Airway epithelial cell (primary cell): ENCODE measurements around the gene KRTAP9-1. TPM values are rescaled to one million over a fixed set of nuclear protein-coding genes. Genes with fewer than 3 reads are reported as not detected.

Source experiments
- total RNA-seq: library from RNA; depleted of rRNA; stranded (reverse); fragments of >200 nt; gene quantifications from 2 replicates; pipeline ENCODE4 v1.2.3, GENCODE V29; 2015

KRTAP9-1 gene
- not detected in 2 replicates for total RNA-seq

DNA sequence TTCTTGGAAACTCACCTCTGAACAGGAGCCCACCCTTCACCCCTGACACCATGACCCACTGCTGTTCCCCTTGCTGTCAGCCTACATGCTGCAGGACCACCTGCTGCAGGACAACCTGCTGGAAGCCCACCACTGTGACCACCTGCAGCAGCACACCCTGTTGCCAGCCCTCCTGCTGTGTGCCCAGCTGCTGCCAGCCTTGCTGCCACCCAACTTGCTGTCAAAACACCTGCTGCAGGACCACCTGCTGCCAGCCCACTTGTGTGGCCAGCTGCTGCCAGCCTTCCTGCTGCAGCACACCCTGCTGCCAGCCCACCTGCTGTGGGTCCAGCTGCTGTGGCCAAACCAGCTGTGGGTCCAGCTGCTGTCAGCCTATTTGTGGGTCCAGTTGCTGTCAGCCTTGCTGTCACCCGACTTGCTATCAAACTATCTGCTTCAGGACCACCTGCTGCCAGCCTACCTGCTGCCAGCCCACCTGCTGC, at the start of gene KRTAP9-1:
Gene KRTAP9-1 (plus strand): TSS at position 51 of the 482 bp plus-strand sequence. CDS start 0 bp downstream, at position 51.

DNA sequence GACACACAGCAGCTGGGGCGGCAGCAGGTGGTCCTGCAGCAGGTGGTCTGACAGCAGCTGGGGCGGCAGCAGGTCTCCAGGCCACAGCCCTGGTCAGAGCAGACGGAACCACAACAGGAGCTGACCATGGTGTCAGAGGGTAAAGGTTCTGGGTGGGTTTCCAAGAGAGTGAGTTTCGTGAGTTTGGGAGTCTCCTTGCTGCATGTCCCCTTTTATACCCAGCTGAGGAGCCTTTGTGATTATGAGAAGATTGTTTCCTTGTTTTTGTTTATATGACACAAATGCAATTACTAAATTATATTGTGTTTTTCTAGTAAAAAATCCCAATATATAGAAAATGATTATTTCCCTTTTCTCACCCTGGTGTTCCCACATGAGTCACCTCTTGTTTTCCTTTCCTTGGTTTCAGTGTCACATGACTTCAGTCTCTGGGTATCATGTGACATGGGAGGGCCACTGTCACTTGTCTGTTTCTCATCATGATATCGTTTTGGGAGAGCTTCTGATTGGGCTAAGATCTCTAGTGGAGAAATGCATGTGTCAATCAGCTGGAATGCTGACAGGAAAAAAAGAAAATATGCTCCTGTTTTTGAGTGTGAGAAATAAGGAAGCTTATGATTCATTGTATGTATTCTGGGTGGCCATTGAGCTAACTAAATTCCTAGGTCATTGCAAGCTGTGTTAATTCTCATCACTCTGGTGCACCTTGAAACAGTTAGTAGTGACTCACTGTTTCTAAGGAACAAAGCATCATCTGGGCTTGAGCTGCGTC, 49.1 kb upstream of the KRTAP9-1 start, which contains the start of gene KRTAP4-6:
Gene KRTAP4-6 (minus strand): TSS at position 185 of the 772 bp plus-strand sequence. CDS start 57 bp downstream, at position 128.

GRCh38 chr17:41149652-41149985, 40.1 kb upstream of the KRTAP9-1 start, which contains the start of gene KRTAP4-5:
Gene KRTAP4-5, minus strand, starts transcription at chr17:41149825. Its CDS starts 58 bp downstream, at chr17:41149767.

GRCh38 chr17:41160648-41161047, 29.0 kb upstream of the KRTAP9-1 start, which contains the start of gene KRTAP4-4:
Gene KRTAP4-4, minus strand, starts transcription at chr17:41160748. Its CDS starts 57 bp downstream, at chr17:41160691.

GRCh38 chr17:41168121-41168520, 21.6 kb upstream of the KRTAP9-1 start, which contains the start of gene KRTAP4-3:
Gene KRTAP4-3, minus strand, starts transcription at chr17:41168221. Its CDS starts 49 bp downstream, at chr17:41168172.

GRCh38 chr17:41177727-41178271, 11.9 kb upstream of the KRTAP9-1 start, which contains the start of gene KRTAP4-2:
Gene KRTAP4-2, minus strand, starts transcription at chr17:41178221. Its CDS starts 57 bp downstream, at chr17:41178164.

GRCh38 chr17:41184480-41184961, 5.2 kb upstream of the KRTAP9-1 start, which contains the start of gene KRTAP4-1:
Gene KRTAP4-1, minus strand, starts transcription at chr17:41184911. Its CDS starts 57 bp downstream, at chr17:41184854.

DNA sequence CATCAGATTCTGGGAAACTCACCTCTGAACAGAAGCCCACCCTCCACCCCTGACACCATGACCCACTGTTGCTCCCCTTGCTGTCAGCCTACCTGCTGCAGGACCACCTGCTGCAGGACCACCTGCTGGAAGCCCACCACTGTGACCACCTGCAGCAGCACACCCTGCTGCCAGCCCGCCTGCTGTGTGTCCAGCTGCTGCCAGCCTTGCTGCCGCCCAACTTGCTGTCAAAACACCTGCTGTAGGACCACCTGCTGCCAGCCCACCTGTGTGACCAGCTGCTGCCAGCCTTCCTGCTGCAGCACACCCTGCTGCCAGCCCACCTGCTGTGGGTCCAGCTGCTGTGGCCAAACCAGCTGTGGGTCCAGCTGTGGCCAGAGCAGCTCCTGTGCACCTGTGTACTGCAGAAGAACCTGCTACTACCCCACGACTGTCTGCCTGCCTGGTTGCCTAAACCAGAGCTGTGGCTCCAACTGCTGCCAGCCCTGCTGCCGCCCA, 37.0 kb downstream of the KRTAP9-1 start, which contains the start of gene KRTAP9-2:
Gene KRTAP9-2 (plus strand): TSS at position 51 of the 498 bp plus-strand sequence. CDS start 7 bp downstream, at position 58.

DNA sequence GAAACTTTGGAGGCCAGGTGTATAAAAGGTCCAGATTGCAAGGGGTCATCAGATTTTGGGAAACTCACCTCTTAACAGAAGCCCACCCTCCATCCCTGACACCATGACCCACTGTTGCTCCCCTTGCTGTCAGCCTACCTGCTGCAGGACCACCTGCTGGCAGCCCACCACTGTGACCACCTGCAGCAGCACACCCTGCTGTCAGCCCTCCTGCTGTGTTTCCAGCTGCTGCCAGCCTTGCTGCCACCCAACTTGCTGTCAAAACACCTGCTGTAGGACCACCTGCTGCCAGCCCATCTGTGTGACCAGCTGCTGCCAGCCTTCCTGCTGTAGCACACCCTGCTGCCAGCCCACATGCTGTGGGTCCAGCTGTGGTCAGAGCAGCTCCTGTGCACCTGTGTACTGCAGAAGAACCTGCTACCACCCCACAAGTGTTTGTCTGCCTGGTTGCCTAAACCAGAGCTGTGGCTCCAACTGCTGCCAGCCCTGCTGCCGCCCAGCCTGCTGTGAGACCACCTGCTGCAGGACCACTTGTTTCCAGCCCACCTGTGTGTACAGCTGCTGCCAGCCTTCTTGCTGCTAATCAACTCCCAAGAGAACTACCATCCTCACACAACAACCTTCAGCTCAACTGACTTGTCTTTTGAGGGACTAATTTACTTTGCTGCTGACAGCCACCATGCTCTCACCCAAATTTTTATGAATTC, 42.9 kb downstream of the KRTAP9-1 start, which contains the start of gene KRTAP9-3:
Gene KRTAP9-3 (plus strand): TSS at position 51 of the 707 bp plus-strand sequence. CDS start 53 bp downstream, at position 104.

DNA sequence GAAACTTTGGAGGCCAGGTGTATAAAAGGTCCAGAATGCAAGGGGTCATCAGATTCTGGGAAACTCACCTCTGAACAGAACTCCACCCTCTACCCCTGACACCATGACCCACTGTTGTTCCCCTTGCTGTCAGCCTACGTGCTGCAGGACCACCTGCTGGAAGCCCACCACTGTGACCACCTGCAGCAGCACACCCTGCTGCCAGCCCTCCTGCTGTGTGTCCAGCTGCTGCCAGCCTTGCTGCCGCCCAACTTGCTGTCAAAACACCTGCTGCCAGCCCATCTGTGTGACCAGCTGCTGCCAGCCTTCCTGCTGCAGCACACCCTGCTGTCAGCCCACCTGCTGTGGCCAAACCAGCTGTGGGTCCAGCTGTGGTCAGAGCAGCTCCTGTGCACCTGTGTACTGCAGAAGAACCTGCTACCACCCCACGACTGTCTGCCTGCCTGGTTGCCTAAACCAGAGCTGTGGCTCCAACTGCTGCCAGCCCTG, 48.3 kb downstream of the KRTAP9-1 start, which contains the start of gene KRTAP9-8:
Gene KRTAP9-8 (plus strand): TSS at position 51 of the 489 bp plus-strand sequence. CDS start 53 bp downstream, at position 104.

Other genes starting within 250 kb of the KRTAP9-1 start
- gene KRT39, start 222.9 kb upstream of the KRTAP9-1 start, total RNA-seq: not detected in 2 replicates
- gene KRT40, start 205.6 kb upstream of the KRTAP9-1 start, total RNA-seq: 0.07 TPM in 1 of 2 replicates, not detected in the other
- gene KRTAP3-3, start 195.7 kb upstream of the KRTAP9-1 start, total RNA-seq: not detected in 2 replicates
- not detected in 2 replicates for gene KRTAP3-2, start 190.0 kb upstream of the KRTAP9-1 start, total RNA-seq
- gene KRTAP3-1, start 180.8 kb upstream of the KRTAP9-1 start, total RNA-seq: not detected in 2 replicates
- gene KRTAP1-5, start 162.7 kb upstream of the KRTAP9-1 start, total RNA-seq: not detected in 2 replicates
- not detected in 2 replicates for gene KRTAP1-4, start 159.7 kb upstream of the KRTAP9-1 start, total RNA-seq
- gene KRTAP1-3, start 155.0 kb upstream of the KRTAP9-1 start, total RNA-seq: not detected in 2 replicates
- gene KRTAP1-1, start 148.4 kb upstream of the KRTAP9-1 start, total RNA-seq: not detected in 2 replicates
- gene KRTAP2-1, start 142.6 kb upstream of the KRTAP9-1 start, total RNA-seq: not detected in 2 replicates
- gene KRTAP2-2, start 134.7 kb upstream of the KRTAP9-1 start, total RNA-seq: not detected in 2 replicates
- 0.21 and 0.84 TPM in 2 replicates for gene KRTAP2-3, start 129.8 kb upstream of the KRTAP9-1 start, total RNA-seq
- gene KRTAP2-4, start 124.0 kb upstream of the KRTAP9-1 start, total RNA-seq: not detected in 2 replicates
- gene KRTAP4-7, start 105.7 kb upstream of the KRTAP9-1 start, total RNA-seq: not detected in 2 replicates
- not detected in 2 replicates for gene KRTAP4-8, start 91.7 kb upstream of the KRTAP9-1 start, total RNA-seq
- gene KRTAP4-16, start 87.7 kb upstream of the KRTAP9-1 start, total RNA-seq: not detected in 2 replicates
- gene KRTAP4-9, start 84.5 kb upstream of the KRTAP9-1 start, total RNA-seq: not detected in 2 replicates
- gene KRTAP4-11, start 71.5 kb upstream of the KRTAP9-1 start, total RNA-seq: not detected in 2 replicates
- gene KRTAP4-12, start 65.7 kb upstream of the KRTAP9-1 start, total RNA-seq: not detected in 2 replicates
- gene KRTAP4-6, start 49.3 kb upstream of the KRTAP9-1 start, total RNA-seq: not detected in 2 replicates
- gene KRTAP4-5, start 40.1 kb upstream of the KRTAP9-1 start, total RNA-seq: not detected in 2 replicates
- not detected in 2 replicates for gene KRTAP4-4, start 29.1 kb upstream of the KRTAP9-1 start, total RNA-seq
- not detected in 2 replicates for gene KRTAP4-3, start 21.7 kb upstream of the KRTAP9-1 start, total RNA-seq
- not detected in 2 replicates for gene KRTAP4-2, start 11.7 kb upstream of the KRTAP9-1 start, total RNA-seq
- gene KRTAP4-1, start 5.0 kb upstream of the KRTAP9-1 start, total RNA-seq: not detected in 2 replicates
- not detected in 2 replicates for gene KRTAP9-2, start 36.8 kb downstream of the KRTAP9-1 start, total RNA-seq
- not detected in 2 replicates for gene KRTAP9-3, start 42.6 kb downstream of the KRTAP9-1 start, total RNA-seq
- not detected in 2 replicates for gene KRTAP9-8, start 48.1 kb downstream of the KRTAP9-1 start, total RNA-seq
- gene KRTAP9-4, start 59.8 kb downstream of the KRTAP9-1 start, total RNA-seq: not detected in 2 replicates
- not detected in 2 replicates for gene KRTAP9-9, start 65.5 kb downstream of the KRTAP9-1 start, total RNA-seq
- not detected in 2 replicates for gene KRTAP9-6, start 75.5 kb downstream of the KRTAP9-1 start, total RNA-seq
- not detected in 2 replicates for gene KRTAP9-7, start 85.8 kb downstream of the KRTAP9-1 start, total RNA-seq
- gene KRTAP29-1, start 113.0 kb downstream of the KRTAP9-1 start, total RNA-seq: not detected in 2 replicates
- not detected in 2 replicates for gene KRTAP16-1, start 119.4 kb downstream of the KRTAP9-1 start, total RNA-seq
- gene KRTAP17-1, start 125.8 kb downstream of the KRTAP9-1 start, total RNA-seq: not detected in 2 replicates
- 0.35 TPM in 1 of 2 replicates, not detected in the other for gene KRT33A, start 160.9 kb downstream of the KRTAP9-1 start, total RNA-seq
- not detected in 2 replicates for gene KRT33B, start 179.9 kb downstream of the KRTAP9-1 start, total RNA-seq
- gene KRT34, start 192.4 kb downstream of the KRTAP9-1 start, total RNA-seq: 0.35 TPM in 1 of 2 replicates, not detected in the other
- 0.05 and 0.28 TPM in 2 replicates for gene KRT31, start 207.7 kb downstream of the KRTAP9-1 start, total RNA-seq
- not detected in 2 replicates for gene KRT37, start 234.7 kb downstream of the KRTAP9-1 start, total RNA-seq